NB4 (cell line): ENCODE measurements around the gene PRKG1.

ENCODE experiments used
- CTCF ChIP-seq: IDR thresholded peaks from one replicate; pipeline ENCODE4 v1.5.1; 2012; ENCODE audit warnings: low read depth, low read length
- MAX ChIP-seq: IDR thresholded peaks from 2 replicates; pipeline ENCODE4 v1.6.1; 2011; ENCODE audit warnings: low read depth, low read length
- MYC ChIP-seq: IDR thresholded peaks from 2 replicates; pipeline ENCODE4 v1.6.1; 2011; ENCODE audit warnings: low read depth, low read length
- POLR2A ChIP-seq: IDR thresholded peaks from 2 replicates; pipeline ENCODE4 v1.6.1; 2011; ENCODE audit warnings: mild to moderate bottlenecking; ENCODE audit not compliant: insufficient read length; ENCODE audit errors: extremely low read depth

GRCh38 chr10:51711519-51711891 is 637.2 kb downstream of the PRKG1 start:
- no peak for TF ChIP-seq CTCF
- TF ChIP-seq MAX: no peak
- no peak for TF ChIP-seq POLR2A
- no peak for TF ChIP-seq MYC
